SIG-M5 treated with dmso at 0.1 percent for 504 hours (cell line): ENCODE data around the gene HDAC7.
"Not testable (repeated sequence)": the region's sequence is repeated elsewhere in the genome, so short reads cannot be mapped to it uniquely, and the experiment has no call there.

Source experiments
- DNase-seq: peaks from one replicate; lab custom pipeline; 2025; ENCODE audit not compliant: unreplicated experiment; lab: John Stamatoyannopoulos, UW

HDAC7 gene

GRCh38 chr12:47813511-47814196 is 6.0 kb downstream of the HDAC7 start:
- peak; percentile 53 for DNase-seq

GRCh38 chr12:47812797-47813510 is 6.7 kb downstream of the HDAC7 start:
- DNase-seq = peak; percentile 83

- DNase-seq = no peak
Measured at GRCh38 chr12:47811581-47812484, 7.9 kb downstream of the HDAC7 start.

- DNase-seq = no peak
Measured at GRCh38 chr12:47811072-47811396, 8.7 kb downstream of the HDAC7 start.

GRCh38 chr12:47809518-47809917 is 10.2 kb downstream of the HDAC7 start:
- not testable (repeated sequence) for DNase-seq

- DNase-seq = peak; percentile 64
Measured at GRCh38 chr12:47808574-47809365, 10.9 kb downstream of the HDAC7 start.

GRCh38 chr12:47808050-47808449 is 11.7 kb downstream of the HDAC7 start:
- DNase-seq = no peak

GRCh38 chr12:47807338-47807737 is 12.4 kb downstream of the HDAC7 start:
- no peak for DNase-seq

GRCh38 chr12:47805417-47805816 is 14.3 kb downstream of the HDAC7 start:
- DNase-seq = no peak

GRCh38 chr12:47804171-47804570 is 15.5 kb downstream of the HDAC7 start:
- no peak for DNase-seq

GRCh38 chr12:47803191-47803875 is 16.4 kb downstream of the HDAC7 start:
- DNase-seq = no peak

- DNase-seq = peak; percentile 25
Measured at GRCh38 chr12:47802312-47802711, 17.4 kb downstream of the HDAC7 start.

- no peak for DNase-seq
Measured at GRCh38 chr12:47801904-47802246, 17.8 kb downstream of the HDAC7 start.

- DNase-seq = no peak
Measured at GRCh38 chr12:47801170-47801903, 18.4 kb downstream of the HDAC7 start.

GRCh38 chr12:47800582-47800981 is 19.1 kb downstream of the HDAC7 start:
- DNase-seq = no peak

- DNase-seq = no peak
Measured at GRCh38 chr12:47799357-47799955, 20.2 kb downstream of the HDAC7 start.

GRCh38 chr12:47798382-47798948 is 21.2 kb downstream of the HDAC7 start:
- DNase-seq = no peak

- no peak for DNase-seq
Measured at GRCh38 chr12:47797441-47797840, 22.3 kb downstream of the HDAC7 start.

- no peak for DNase-seq
Measured at GRCh38 chr12:47795814-47796411, 23.8 kb downstream of the HDAC7 start.
